AG10803 (cell line): Measurements from ENCODE around the gene PAM16.
A peak's percentile ranks its signal among the peaks of the same experiment; 100 is the strongest.

Source experiments
- DNase-seq: peaks from one replicate; pipeline ENCODE4 v3.0.0; 2010; ENCODE audit warnings: low read depth
- H3K4me3 ChIP-seq: 2 replicates; pipeline ENCODE4 v1.5.1; 2011; ENCODE audit warnings: mild to moderate bottlenecking, low read length, control low read depth
- TF ChIP-seq, protein P1 (sequence below): conservative IDR thresholded peaks from 2 replicates; pipeline ENCODE4 v1.5.1; 2011; ENCODE audit warnings: mild to moderate bottlenecking, low read length, control low read depth, inconsistent platforms

Gene PAM16

DNA sequence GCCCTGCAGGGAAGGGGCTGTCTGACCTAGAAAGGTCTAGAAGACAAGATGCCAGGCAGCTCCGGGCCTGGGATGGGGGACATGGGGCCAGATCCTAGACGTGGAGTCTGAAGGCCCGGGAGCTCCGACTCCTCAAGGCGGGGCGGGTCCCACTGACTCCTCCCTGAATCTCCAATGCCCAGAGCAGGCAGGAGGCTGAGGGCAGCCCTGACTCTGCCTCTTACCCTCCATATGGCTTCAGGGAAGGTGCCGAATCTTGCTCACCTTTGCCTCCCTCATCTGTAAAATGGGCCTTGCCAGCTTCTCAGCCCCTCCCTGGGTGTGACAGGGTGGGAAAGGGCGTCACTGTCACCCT is 35.3 kb upstream of the PAM16 start:
- H3K4me3 ChIP-seq: no peak overlapping the region
- DNase-seq: peak; percentile 68
- TF ChIP-seq, protein P1, sequence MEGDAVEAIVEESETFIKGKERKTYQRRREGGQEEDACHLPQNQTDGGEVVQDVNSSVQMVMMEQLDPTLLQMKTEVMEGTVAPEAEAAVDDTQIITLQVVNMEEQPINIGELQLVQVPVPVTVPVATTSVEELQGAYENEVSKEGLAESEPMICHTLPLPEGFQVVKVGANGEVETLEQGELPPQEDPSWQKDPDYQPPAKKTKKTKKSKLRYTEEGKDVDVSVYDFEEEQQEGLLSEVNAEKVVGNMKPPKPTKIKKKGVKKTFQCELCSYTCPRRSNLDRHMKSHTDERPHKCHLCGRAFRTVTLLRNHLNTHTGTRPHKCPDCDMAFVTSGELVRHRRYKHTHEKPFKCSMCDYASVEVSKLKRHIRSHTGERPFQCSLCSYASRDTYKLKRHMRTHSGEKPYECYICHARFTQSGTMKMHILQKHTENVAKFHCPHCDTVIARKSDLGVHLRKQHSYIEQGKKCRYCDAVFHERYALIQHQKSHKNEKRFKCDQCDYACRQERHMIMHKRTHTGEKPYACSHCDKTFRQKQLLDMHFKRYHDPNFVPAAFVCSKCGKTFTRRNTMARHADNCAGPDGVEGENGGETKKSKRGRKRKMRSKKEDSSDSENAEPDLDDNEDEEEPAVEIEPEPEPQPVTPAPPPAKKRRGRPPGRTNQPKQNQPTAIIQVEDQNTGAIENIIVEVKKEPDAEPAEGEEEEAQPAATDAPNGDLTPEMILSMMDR: no peak

DNA sequence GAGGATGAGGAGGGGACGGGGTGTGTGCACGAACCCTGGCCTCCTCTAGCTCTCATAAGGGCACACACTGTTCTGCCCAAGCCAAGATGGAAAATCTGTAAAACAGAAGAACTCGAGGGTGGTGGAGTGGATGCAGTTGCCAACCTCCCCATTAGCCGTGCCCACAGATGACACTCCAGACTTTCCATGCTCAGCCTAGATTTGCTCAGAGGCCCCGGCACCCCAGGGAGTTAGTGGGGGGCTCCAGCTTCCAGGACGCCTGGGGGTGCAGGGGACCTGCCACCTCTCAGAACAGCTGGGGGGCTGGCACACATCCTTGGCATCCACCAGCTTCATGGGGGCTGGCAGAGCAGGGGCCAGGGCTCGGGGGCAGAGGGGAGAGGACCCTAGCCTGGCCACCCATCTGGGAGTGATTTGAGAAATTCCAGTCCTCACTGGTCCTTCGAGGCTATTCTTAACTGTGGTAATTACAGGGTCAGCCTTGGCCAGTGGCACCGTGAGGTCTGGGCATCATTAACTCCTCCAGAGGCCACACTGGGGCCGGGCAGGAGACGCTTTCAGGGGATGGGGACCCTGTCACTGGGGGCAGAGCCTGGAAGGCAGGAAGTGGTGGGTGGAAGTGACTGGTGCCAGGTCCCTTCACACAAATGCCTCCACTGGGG is 34.8 kb upstream of the PAM16 start:
- TF ChIP-seq, protein P1: no peak
- no peak for DNase-seq
- H3K4me3 ChIP-seq: no peak overlapping the region

GRCh38 chr16:4385066-4385788 is 34.1 kb upstream of the PAM16 start:
- peak; percentile 56 for DNase-seq
- TF ChIP-seq, protein P1: no peak
- no peak overlapping the region for H3K4me3 ChIP-seq

GRCh38 chr16:4384509-4384942 is 33.4 kb upstream of the PAM16 start:
- TF ChIP-seq, protein P1: no peak
- peak; percentile 84 for DNase-seq

GRCh38 chr16:4383591-4384444 is 32.7 kb upstream of the PAM16 start:
- TF ChIP-seq, protein P1: no peak
- H3K4me3 ChIP-seq: no peak overlapping the region
- no peak for DNase-seq

More at GRCh38 chr16:4384509-4384942, 33.4 kb upstream of the PAM16 start:
- H3K4me3 ChIP-seq: no peak overlapping the region

DNA sequence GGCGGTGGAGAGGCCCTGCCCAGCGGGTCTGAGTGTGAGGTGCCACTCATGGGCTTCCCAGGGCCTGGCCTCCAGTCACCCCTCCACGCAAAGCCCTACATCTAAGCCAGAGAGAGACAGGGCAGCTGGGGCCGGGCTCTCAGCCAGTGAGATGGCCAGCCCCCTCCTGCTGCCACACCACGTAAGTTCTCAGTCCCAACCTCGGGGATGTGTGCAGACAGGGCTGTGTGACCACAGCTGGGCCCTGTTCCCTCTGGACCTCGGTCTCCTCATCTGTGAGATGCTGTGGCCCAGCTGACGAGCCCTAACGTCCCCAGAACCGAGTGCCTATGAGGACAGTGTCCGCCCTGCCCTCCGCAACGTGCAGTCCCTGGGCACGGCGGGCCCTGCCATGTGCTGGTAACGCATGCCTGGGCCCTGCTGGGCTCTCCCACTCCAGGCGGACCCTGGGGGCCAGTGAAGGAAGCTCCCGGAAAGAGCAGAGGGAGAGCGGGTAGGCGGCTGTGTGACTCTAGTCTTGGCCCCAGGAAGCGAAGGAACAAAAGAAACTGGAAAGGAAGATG is 31.8 kb upstream of the PAM16 start:
- no peak overlapping the region for H3K4me3 ChIP-seq
- TF ChIP-seq, protein P1: no peak
- no peak for DNase-seq
